ENCODE results near the gene MUC20.

GRCh38 chr3:195767792-195768191 is 47.0 kb downstream of the MUC20 start:
- TF ChIP-seq CTCF (conservative IDR thresholded peaks at IDR 0.05) (no peak), EZH2 (IDR thresholded peaks at IDR 0.05; ENCODE audit: low read depth) (no peak)
